ENCODE measurements around the gene DIAPH2. TPM values are rescaled to one million over a fixed set of nuclear protein-coding genes. Genes with fewer than 3 reads are reported as not detected.

DIAPH2 gene
- total RNA-seq, 4 donors from 2014 or later: 36.6 to 78.3 (median 41.4) TPM

DNA sequence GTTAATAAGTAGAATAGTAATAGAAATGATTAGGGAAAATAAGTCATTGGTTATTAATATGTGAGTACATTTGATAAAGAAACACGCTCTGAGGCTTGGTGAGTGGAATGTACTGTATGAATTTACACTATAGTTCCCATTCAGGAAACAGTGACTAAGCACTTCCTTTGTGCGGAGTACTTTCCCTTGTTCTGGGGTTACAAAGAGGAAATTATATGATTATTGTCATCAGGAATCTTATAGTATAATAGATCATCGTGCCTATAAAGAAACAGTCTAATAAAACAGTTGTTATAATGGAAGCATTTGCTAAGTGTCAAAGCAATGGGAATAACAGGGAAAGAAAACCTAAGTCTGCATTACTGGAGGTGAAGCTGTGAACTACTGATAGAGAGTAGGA lies 337.0 kb downstream of the DIAPH2 start:
- ATAC-seq (ENCODE audit: low FRiP score): no peak
- no peak for DNase-seq (ENCODE audit: low spot score)

GRCh38 chrX:97026406-97026805 lies 341.8 kb downstream of the DIAPH2 start:
- DNase-seq (ENCODE audit: low spot score) (no peak), ATAC-seq (ENCODE audit: low FRiP score) (no peak)
- TF ChIP-seq, protein P1, sequence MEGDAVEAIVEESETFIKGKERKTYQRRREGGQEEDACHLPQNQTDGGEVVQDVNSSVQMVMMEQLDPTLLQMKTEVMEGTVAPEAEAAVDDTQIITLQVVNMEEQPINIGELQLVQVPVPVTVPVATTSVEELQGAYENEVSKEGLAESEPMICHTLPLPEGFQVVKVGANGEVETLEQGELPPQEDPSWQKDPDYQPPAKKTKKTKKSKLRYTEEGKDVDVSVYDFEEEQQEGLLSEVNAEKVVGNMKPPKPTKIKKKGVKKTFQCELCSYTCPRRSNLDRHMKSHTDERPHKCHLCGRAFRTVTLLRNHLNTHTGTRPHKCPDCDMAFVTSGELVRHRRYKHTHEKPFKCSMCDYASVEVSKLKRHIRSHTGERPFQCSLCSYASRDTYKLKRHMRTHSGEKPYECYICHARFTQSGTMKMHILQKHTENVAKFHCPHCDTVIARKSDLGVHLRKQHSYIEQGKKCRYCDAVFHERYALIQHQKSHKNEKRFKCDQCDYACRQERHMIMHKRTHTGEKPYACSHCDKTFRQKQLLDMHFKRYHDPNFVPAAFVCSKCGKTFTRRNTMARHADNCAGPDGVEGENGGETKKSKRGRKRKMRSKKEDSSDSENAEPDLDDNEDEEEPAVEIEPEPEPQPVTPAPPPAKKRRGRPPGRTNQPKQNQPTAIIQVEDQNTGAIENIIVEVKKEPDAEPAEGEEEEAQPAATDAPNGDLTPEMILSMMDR (IDR thresholded peaks at IDR 0.05): no peak

More for the DNA sequence above, 337.0 kb downstream of the DIAPH2 start:
- TF ChIP-seq, protein P1 (IDR thresholded peaks at IDR 0.05): no peak

DNA sequence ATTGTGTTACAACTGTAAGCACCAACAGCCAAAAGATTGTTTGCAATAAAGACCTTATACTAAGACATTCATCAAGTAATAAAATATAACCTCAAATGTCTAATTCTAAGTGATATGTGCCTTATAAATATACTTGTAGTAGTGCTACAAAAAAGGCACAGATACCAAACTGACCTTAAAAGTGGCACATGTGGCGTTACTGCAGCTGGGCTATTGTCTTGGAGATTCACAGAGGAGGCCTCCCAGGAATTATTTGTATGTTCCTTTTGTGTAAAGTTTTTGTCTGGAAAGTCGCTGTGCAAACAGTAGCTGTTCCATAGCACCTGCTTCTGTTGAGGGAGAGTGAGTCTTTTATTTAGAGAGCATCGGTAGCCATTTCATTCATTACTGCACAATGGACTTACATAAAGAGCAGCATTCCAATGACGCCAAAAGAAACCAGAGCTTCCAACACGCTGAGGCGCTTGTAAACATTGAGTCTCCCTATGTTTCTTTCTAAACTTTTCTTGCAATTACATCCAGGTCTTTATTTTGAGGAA lies 342.8 kb downstream of the DIAPH2 start:
- no peak for ATAC-seq (ENCODE audit: low FRiP score)
- TF ChIP-seq, protein P1 (IDR thresholded peaks at IDR 0.05): no peak
- no peak for DNase-seq (ENCODE audit: low spot score)

DNA sequence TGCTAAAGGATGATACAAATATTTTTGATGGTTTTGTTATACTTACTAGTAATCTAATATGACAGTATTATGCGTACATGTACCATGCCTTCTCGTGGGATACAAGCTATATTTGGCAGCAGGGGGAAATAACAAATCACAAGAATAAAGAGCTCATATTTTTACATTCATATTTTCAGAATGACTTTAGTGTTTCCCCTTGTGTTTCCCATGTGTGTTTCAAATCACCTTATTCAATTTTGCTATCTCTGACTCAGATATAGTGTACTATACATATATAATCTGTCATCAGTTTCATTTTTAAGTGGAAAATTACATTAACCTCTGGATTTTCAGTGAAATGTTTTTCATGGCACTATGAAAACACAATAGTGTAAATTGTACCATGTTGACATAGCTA lies 345.8 kb downstream of the DIAPH2 start:
- ATAC-seq (ENCODE audit: low FRiP score): no peak
- DNase-seq (ENCODE audit: low spot score): no peak
- TF ChIP-seq, protein P1 (IDR thresholded peaks at IDR 0.05): no peak

GRCh38 chrX:97030947-97031346 lies 346.3 kb downstream of the DIAPH2 start:
- no peak for DNase-seq (ENCODE audit: low spot score)
- ATAC-seq (ENCODE audit: low FRiP score): no peak
- TF ChIP-seq, protein P1 (IDR thresholded peaks at IDR 0.05): no peak

DNA sequence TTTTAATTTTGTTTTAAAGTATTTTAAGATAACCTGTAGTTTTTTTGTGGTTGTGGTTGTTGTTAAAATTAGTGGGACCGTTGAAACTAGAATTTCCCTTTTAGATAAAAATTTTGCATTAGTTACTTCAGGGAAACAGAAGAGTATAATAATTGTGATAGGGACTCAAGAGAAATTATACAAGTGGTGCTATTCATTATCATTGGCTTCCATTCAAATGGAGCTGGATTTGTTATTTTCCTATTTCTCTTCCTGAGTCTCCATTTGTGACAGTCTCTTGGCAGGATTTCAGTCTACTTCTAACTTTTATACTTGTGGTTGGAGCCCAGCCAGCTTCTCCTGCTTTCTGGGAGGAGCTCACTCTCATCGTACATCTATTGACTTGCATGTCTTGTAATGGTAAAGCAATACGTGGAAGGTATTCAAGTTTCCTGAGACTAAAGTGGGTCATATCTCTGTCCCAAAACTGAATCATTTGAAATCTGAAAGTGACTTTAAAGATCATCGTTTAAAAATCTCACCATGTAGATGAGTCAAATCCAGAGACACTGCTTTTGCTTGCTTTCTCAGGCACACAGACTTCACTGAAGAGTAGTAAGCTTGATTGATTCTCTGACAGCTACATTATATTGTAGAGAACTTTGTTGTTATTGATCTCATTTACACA lies 354.9 kb downstream of the DIAPH2 start:
- TF ChIP-seq, protein P1 (IDR thresholded peaks at IDR 0.05): no peak
- DNase-seq (ENCODE audit: low spot score) (no peak), ATAC-seq (ENCODE audit: low FRiP score) (no peak)

- ATAC-seq (ENCODE audit: low FRiP score): no peak
- TF ChIP-seq, protein P1 (IDR thresholded peaks at IDR 0.05): no peak
- no peak for DNase-seq (ENCODE audit: low spot score)
Measured at GRCh38 chrX:97045470-97045869, 360.8 kb downstream of the DIAPH2 start.
